ENCODE measurements around the gene ACMSD.

- TF ChIP-seq REST (IDR thresholded peaks at IDR 0.05; ENCODE audit: insufficient read depth in 1 of 2, low read depth in 2 of 2, low read length in 2 of 2) (no peak), SIN3A (IDR thresholded peaks at IDR 0.05; ENCODE audit: borderline replicate concordance, insufficient read depth, low read length) (no peak), POLR2AphosphoS5 (IDR thresholded peaks at IDR 0.05; ENCODE audit: low read depth, low read length) (no peak), FOXP2 (optimal IDR thresholded peaks at IDR 0.05; ENCODE audit: borderline replicate concordance, extremely low read depth, extremely low read length, insufficient read depth) (no peak)
Observed at GRCh38 chr2:134944975-134945374, 106.6 kb downstream of the ACMSD start.

All from PFSK-1 (cell line).